Measurements from ENCODE around the gene CDH22.

- TF ChIP-seq CTCF (IDR thresholded peaks at IDR 0.05) (no peak), EZH2 (IDR thresholded peaks at IDR 0.05) (no peak)
Measured at GRCh38 chr20:46214824-46215488, 93.3 kb downstream of the CDH22 start.
